T-helper 1 cell treated with Interleukin-12 subunit alpha and Interleukin-12 subunit beta and Interleukin-4 antibody, amounts not matched to agents 30 ng/mL and 1 ng/mL, for 36 hours (primary cell): ENCODE results near the gene PDE11A. TPM values are rescaled to one million over a fixed set of nuclear protein-coding genes. Genes with fewer than 3 reads are reported as not detected.

Experiments
- intact Hi-C: fragments of 100-400 bp; cut with micrococcal nuclease; formaldehyde crosslinking; loops from one replicate; pipeline ENCODE4 v1.15.1; 2024
- total RNA-seq: library from RNA; stranded (reverse); gene quantifications from 2 replicates; pipeline ENCODE4 v1.2.3, GENCODE V29; 2022

PDE11A gene
- total RNA-seq, 1 donor from 2014 or later: not detected

- intact Hi-C loops: no loop called here
Observed at GRCh38 chr2:177638507-177638906, 434.1 kb downstream of the PDE11A start.

GRCh38 chr2:177636672-177637071 is 435.9 kb downstream of the PDE11A start:
- intact Hi-C loops: no loop called here

- intact Hi-C loops: no loop called here
Observed at GRCh38 chr2:177635696-177636095, 436.9 kb downstream of the PDE11A start.

GRCh38 chr2:177633910-177634294 is 438.7 kb downstream of the PDE11A start:
- intact Hi-C loops: no loop called here

GRCh38 chr2:177633111-177633510 is 439.5 kb downstream of the PDE11A start:
- intact Hi-C loops: no loop called here

GRCh38 chr2:177631680-177632079 is 440.9 kb downstream of the PDE11A start:
- intact Hi-C loops: no loop called here

GRCh38 chr2:177629357-177630024 is 443.1 kb downstream of the PDE11A start:
- intact Hi-C loops: no loop called here

GRCh38 chr2:177628831-177629230 is 443.7 kb downstream of the PDE11A start:
- intact Hi-C loops: no loop called here

GRCh38 chr2:177625744-177626650 is 446.6 kb downstream of the PDE11A start:
- intact Hi-C loops: no loop called here

GRCh38 chr2:177622521-177622920 is 450.1 kb downstream of the PDE11A start:
- intact Hi-C loops: no loop called here

- intact Hi-C loops: loop anchor here (2.0 to 5.0 kb wide), 5 partner anchors 455 to 1617 kb away; partner anchors contain the start of genes LNPK and RBM45
Observed at GRCh38 chr2:177619986-177620385, 452.6 kb downstream of the PDE11A start.

- intact Hi-C loops: loop anchor here (2.0 to 5.0 kb wide), 5 partner anchors 455 to 1617 kb away; partner anchors contain the start of genes LNPK and RBM45
Observed at GRCh38 chr2:177619461-177619860, 453.1 kb downstream of the PDE11A start.

GRCh38 chr2:177618255-177619253 is 454.0 kb downstream of the PDE11A start:
- intact Hi-C loops: loop anchor here (1.0 to 5.0 kb wide), 9 partner anchors 65 to 1616 kb away; partner anchors contain the start of genes AGPS, HNRNPA3, LNPK and RBM45

GRCh38 chr2:177617849-177618248 is 454.7 kb downstream of the PDE11A start:
- intact Hi-C loops: loop anchor here (1.0 to 5.0 kb wide), 9 partner anchors 65 to 1615 kb away; partner anchors contain the start of genes AGPS, HNRNPA3, LNPK and RBM45

- intact Hi-C loops: loop anchor here (5.0 kb wide), 1 partner anchor 469 kb away; no protein-coding TSS in a partner anchor
Observed at GRCh38 chr2:177616731-177617130, 455.8 kb downstream of the PDE11A start.

GRCh38 chr2:177616066-177616465 is 456.5 kb downstream of the PDE11A start:
- intact Hi-C loops: loop anchor here (5.0 kb wide), 1 partner anchor 469 kb away; no protein-coding TSS in a partner anchor

- intact Hi-C loops: no loop called here
Observed at GRCh38 chr2:177612659-177613058, 459.9 kb downstream of the PDE11A start.

- intact Hi-C loops: no loop called here
Observed at GRCh38 chr2:177611310-177611886, 461.2 kb downstream of the PDE11A start.

GRCh38 chr2:177610813-177611212 is 461.8 kb downstream of the PDE11A start:
- intact Hi-C loops: no loop called here

- intact Hi-C loops: no loop called here
Observed at GRCh38 chr2:177606636-177607035, 465.9 kb downstream of the PDE11A start.
